HepG2 (cell line): ENCODE measurements around the gene SLC19A1.

ENCODE experiments used
- MAFK ChIP-seq, 2 experiments: IDR thresholded peaks in 1 of 2; conservative IDR thresholded peaks in 1 of 2; 2 replicates each; pipeline ENCODE4 v1.6.1; 2011; ENCODE audit warnings: improper control_type of control experiment in 2 of 2, low read length in 2 of 2
- TBP ChIP-seq: sonication (generic); formaldehyde crosslinking; IDR thresholded peaks from 2 replicates; pipeline ENCODE4 v1.5.0; 2020; ENCODE audit warnings: missing genetic modification reagents
- ZNF224 ChIP-seq: sonication (generic); formaldehyde crosslinking; IDR thresholded peaks from 2 replicates; pipeline ENCODE4 v1.5.0; 2020; ENCODE audit warnings: mild to moderate bottlenecking, missing genetic modification reagents
- ZNF83 ChIP-seq: sonication (generic); formaldehyde crosslinking; IDR thresholded peaks from 2 replicates; pipeline ENCODE4 v1.4.0; 2020; ENCODE audit warnings: missing genetic modification reagents, mild to moderate bottlenecking, borderline replicate concordance

DNA sequence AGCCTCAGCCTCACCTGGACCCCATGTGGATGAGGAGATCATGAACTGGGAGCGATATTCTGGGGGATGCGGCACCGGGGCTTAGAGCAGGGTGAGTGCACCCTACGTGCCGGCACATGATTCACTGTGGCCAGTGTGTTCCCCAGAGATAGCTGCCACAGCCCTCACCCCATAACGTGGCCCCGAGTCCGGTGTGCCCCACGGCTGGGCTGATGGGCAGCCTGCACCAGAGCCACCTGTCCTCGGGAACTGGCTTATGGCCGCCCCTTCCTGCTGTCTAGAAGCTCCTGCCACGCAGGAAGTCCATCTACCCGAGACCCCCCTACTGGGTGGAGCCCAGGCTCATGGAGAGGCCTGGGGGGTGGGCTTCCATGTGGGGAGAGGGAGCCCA is 39.1 kb upstream of the SLC19A1 start:
- no peak for TF ChIP-seq ZNF224 (CRISPR knock-in tag)
- no peak for TF ChIP-seq ZNF83
- no peak for TF ChIP-seq TBP
- TF ChIP-seq MAFK (conservative IDR thresholded peaks at IDR 0.05 in 1 of 2, IDR thresholded peaks at IDR 0.05 in 1 of 2; ENCODE audit: low read length in 2 of 2): no peak
